Midbrain (tissue), 1 donor: ENCODE measurements around the gene PARVB.

Source experiments
- DNase-seq: peaks from one replicate; lab custom pipeline; 2025; lab: John Stamatoyannopoulos, UW

The PARVB gene

GRCh38 chr22:44218071-44218470, 194.0 kb downstream of the PARVB start:
- DNase-seq, result no peak

DNA sequence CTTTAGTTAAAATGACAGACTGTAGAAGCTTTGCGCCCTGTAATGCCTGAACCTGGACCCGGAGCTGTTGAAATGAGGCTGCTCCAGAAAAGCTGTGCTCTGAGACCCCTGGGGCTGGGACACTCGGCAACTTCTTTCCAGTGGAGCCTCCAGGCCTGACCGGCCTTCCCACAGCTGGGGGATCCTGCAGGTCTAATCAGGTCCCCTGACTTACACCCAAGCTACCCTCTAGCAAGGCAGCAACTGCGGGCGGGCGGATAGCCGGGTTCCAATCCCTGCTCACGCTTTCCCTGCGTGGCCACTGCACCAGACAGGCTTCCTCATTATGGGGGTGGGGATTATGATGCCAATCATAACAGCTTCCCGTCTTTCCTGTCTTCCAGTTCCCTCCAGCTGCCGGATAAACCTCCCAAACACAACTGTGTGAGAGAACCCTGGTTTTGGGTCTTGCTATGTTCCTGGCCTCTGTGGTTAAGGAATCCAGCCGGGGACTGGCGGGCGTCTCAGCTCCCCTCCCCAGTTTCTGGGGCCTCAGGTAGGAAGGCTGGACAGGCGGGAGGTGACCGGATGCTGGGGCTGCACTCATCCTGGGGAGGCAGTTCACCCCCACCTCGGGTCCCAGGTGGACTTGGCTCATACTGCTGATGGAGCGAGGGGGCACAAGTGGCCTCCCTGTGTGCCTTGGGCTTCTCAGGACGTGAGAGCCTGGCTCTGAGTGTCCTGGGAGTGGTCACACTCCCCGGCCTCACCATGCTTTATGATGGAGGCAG, 195.2 kb downstream of the PARVB start:
- DNase-seq, result no peak

- DNase-seq, result no peak
These were observed 196.9 kb downstream of the PARVB start for GRCh38 chr22:44220727-44221680.

GRCh38 chr22:44221710-44222475, 197.8 kb downstream of the PARVB start:
- DNase-seq, result no peak
